Measurements from ENCODE around the gene CMSS1.

CMSS1 gene

DNA sequence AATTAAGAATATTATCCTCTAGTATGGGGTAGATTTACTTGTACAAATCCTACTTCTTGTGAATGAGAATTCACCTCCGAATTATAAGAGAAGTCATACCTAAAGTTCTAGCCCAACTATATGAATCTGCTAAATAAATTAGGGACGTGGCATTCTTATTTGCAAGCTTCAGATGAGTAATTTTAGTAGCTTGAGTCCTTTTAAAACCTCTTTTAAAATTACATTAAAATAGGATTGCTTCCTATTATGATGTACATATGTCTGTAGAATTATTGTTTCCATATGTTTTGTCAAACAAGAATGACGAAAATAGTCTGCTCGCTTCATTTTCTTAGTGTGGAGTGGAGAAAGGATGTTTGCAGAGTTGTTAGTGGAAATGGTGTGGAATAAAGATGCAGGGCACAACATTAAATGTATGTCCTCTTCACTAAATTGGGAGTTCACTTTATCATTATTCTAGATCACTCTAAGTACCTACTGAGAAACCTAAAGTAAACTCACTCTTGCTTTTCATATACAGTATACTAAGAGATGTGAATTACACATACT is 59.4 kb downstream of the CMSS1 start:
- DNase-seq: no peak

- no peak for DNase-seq
Observed at GRCh38 chr3:99878005-99878404, 60.3 kb downstream of the CMSS1 start.

DNA sequence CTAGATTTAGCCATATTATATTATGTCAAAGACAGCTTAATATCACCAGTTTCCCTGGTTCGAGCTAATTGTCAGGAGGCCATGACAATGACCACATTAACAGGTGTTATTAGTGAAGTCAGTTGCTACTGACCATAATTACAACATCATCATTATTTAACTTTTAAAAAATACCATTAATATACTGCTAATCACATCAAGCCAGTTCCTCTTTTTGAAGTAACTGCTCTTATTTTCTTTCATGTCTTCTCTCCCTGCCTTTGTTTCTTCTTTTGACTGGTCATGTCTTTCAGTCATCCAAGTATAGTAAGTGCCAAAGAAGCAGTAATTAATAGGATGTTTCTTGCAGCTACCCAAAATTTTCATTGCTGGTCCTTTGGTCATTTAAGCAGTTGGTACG is 61.6 kb downstream of the CMSS1 start:
- no peak for DNase-seq

DNA sequence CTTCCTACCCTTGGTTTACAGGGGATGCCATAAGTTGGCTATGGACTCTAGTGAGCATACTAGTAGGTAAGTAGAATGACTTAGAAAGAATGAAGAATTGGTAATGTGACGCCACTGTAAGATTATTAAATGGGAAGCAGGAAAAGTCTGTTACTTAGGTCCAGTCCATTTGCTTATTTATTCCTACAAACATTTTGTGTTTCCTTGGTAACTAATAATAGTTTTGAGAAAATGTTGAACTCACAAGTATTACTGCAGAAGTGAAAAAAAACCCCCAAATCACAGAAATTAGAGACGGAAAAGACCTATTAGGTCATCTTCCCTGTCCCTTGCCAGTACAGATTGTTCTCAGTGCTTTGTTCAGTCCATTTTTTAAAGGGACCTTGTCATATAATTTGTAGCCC is 63.5 kb downstream of the CMSS1 start:
- no peak for DNase-seq

DNA sequence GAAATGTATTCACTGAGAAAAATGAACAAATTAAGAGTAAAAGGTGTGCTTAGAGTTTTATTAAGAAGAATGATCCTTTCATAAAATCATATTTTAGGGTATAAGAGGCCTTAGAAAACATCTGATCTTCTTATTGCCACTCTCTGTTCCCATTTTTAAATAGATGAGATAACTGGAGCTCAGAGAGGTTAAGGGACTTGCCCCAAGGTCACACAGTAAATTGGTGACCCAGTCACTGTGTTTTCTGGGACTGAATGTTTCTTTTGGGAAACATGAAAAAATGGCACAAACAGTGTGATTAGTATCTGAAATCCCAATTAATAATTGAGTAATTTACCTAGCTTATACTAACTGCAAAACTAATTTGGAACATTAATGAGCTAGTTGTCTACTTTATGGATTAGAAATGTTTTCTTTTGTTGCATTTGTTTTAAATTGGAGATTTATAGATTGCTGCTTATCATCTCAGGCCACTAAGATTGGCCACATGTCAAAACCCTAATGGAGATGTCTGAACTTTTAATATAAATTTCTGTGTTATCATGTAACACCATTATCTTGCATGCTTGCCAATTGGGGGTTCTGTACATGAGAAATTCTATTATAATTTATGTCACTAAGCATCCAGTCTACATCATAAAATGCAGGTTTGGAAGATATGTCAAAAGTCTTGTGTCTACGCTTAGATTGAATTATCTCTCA is 64.9 kb downstream of the CMSS1 start:
- DNase-seq: no peak

DNA sequence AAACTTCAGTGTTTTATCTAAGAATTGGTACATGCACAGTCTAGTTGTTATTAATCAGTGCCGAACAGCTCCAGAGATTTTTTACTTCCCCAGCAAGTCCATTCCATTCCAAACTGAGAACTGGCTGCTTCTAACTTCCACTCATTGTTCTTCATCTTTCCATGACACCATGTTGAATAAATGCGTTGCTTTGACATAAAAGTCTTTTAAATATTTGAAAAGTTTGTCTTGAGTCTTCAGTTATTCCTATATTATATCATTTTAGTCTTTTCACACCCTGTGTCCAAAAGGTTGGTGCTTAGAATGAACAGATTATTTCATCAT is 65.4 kb downstream of the CMSS1 start:
- DNase-seq: no peak

- DNase-seq: no peak
Observed at GRCh38 chr3:99883693-99884092, 66.0 kb downstream of the CMSS1 start.

DNA sequence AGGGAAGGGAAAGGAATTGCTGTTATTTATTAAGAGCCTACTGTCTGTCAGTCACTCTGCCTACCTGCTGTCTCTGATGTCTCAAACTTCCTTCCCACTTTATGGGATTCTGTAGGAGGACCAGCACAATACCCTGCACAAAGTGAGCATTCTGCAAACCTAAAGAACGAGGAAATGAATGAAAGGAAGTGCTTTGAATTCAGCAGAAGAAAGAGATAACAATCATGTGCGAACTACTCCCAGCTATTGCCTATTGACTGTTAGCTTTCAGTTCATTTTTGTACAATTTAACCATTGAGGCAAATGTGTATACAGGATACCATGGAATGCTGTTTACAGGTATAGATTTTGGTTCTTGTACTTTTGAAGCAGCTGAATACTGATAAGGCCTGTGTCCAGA is 66.8 kb downstream of the CMSS1 start:
- DNase-seq: no peak

DNA sequence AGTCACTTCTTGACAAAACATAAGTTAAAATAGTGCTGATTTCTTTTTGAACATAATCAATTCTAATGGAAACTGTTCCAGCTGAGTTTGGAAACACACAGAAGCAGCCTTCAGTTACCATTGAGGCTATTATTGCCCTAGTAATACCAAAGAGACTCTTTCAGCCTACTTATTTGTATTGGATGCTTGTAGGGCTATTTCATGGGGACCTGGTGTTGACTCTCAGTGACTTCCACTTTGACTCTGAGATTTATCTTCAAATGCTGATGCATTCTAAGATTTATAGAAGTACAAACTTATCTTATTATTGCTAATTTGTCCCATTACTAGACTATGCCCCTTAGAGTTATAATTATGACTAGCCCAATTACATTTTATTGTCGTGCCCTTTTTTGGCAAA is 67.4 kb downstream of the CMSS1 start:
- DNase-seq: no peak

- no peak for DNase-seq
Observed at GRCh38 chr3:99885851-99886250, 68.2 kb downstream of the CMSS1 start.

DNA sequence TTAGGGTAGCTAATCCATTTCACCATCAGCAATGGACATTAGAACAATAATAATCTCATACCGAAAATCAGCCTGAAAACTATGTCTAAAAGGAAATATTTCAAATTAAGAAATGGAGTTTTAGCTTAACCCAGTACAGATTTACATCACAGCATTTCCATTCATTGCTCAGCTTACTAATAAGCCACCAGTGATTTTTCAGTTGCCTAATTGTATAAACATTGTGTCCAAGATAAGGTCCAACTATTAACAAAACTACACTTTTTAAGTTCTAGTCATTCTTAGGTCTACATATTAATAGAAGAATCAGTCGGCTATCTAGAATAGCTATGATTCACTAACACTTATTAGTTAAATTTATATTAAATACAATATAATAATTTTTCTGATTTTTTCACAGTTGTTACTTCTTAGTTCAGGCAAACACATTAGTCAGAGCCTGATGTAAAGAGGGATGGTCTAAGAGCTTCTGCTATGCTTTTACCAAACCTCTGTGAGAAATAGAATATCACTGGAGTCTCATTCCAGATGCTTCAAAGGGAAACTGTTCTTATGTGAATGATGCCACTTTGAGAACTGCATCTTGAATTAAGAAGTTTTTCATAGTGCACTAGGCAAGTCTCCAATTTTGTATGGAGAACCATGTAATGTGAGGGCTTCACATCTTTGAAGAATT is 74.1 kb downstream of the CMSS1 start:
- DNase-seq: no peak

- DNase-seq: no peak
Observed at GRCh38 chr3:99892332-99892731, 74.7 kb downstream of the CMSS1 start.

DNA sequence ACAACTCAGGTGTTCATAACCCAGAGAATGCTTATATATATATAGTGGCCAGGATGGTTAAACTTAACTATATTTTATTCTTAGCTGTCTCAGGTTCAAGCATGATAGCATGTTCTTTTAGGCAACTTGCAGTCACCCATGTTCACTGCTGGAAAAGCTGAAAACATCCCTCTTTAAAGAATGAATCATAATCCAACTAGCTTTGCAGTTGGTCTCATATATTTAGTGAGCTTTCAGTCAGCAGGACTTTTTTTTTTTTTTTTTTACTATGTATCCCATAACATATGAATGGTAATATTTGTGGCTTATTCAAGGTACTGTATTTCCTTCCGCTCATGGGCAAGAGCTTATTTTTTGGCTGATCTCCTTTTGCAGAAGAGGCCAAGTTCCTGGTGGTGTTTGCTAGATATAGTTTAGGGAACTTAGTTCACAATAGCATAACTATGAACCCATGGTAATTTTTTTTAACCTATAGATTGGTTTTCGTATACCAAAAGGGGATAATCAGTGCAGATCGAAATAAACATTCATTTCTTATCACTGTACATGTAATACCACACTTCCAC is 77.6 kb downstream of the CMSS1 start:
- no peak for DNase-seq

- DNase-seq: no peak
Observed at GRCh38 chr3:99895703-99896441, 78.2 kb downstream of the CMSS1 start.

DNA sequence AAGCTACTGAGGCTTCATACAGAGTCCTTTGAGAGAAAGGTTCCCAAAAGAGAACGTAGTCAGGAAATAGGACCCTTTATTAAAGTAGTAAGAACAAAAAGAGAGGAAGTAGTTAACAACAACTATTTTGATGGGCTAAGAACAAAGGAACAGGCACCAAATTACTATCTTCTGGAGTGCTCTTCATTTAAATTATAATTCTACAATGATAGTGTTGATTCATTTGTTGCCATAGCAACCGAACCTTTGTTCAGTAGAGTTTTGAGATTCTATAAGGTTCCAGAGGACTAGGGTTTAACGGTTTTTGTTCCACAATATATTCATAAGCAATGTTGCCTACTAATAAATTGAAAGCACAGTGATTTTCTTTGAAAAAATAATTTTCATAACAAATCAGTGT is 78.8 kb downstream of the CMSS1 start:
- no peak for DNase-seq

GRCh38 chr3:99899603-99900002 is 81.9 kb downstream of the CMSS1 start:
- DNase-seq: no peak

DNA sequence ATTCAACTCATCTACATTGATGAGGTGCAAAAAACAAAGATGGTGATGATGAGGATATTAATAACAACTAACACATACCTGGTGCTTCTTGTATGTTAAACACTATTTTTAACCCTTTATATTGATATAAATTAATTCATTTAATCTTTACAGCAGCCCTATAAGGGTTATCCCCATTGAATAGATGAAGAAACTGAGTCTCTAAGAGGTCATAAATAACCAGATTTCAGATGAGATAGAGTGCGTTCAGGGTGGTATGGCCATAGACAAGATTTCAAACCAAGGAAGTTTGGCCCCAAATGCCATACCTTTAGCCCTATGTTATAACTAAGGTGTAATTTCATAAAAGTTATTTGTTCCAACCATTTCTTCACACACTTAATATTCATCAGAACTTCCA is 82.6 kb downstream of the CMSS1 start:
- no peak for DNase-seq

DNA sequence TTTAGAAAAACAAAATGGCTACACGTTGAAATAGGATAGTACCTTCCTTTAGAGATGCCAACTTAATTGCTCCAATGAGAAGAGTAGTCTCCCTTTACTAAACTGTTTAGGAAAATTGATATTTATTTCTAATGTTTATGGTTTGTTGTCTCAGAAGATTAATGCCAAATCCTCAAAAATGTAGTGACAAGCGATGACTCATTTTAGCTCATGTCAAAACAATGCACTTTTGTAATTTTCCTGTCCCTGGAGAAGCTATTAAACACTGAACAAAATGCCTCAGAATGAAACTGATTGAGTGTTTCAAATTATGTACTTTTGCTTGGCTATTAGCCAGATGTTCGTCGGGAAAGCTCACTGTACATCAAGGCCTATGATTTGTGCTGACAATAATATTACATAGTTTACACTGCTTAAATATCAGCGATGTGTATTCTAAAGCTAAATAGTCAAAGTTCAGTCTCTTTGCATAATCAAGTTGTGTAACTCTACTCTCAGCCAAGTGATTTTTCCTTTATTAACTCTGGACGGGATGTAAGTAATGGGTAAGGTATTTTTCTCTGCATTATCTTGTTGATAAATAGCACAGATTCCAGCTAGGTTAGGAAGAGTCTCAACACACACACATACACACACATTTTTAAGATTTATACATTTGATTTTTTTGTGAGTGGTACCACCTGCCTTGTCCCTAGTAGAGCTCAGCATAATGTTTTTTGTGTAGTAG is 83.7 kb downstream of the CMSS1 start:
- DNase-seq: no peak

GRCh38 chr3:99902091-99902490 is 84.4 kb downstream of the CMSS1 start:
- DNase-seq: no peak

DNA sequence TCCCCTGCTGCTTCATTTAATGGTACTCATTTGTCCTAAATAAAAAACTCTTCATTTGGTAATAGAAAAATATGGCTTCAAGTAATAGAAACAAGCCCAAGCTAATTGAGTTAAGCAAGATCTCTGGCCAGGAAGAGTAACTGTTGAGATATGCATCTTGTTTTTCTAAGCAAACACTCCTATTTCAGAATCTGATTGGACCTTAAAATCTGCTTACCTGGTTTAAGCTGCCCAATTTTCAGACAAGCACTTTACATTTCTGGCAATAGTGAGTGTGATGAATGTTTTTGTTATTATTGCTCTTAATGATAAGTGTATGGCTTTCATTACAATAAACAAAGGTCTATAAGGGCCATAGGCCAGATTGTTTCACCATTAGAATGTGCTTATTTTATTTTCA is 86.2 kb downstream of the CMSS1 start:
- DNase-seq: no peak

DNA sequence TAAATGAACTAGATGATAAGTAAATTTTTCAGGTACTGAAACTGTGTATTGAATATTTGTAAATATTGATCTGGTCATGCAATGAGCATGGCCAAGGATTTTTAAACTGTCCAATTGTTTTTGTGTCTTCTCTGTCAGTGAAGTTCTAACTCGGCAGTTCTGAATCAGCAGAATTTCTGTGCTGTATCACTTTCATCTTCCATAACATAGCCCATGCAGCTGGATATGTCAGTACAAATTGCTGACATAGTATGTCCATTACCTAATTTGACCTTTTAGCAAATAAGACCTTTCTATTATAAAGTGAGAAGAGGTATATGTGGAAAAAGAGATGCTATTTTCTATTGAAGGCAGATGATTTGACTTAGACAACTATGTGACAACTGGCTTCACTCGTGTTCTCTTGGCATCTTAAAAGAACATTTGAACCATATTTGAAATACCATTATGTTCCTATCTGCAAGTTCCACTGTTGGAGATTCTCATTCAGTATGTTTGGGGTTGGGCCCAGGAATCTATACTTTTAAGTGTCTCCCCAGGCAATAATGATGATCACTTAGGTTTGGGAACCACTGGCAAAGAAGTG is 90.4 kb downstream of the CMSS1 start:
- DNase-seq: no peak

DNA sequence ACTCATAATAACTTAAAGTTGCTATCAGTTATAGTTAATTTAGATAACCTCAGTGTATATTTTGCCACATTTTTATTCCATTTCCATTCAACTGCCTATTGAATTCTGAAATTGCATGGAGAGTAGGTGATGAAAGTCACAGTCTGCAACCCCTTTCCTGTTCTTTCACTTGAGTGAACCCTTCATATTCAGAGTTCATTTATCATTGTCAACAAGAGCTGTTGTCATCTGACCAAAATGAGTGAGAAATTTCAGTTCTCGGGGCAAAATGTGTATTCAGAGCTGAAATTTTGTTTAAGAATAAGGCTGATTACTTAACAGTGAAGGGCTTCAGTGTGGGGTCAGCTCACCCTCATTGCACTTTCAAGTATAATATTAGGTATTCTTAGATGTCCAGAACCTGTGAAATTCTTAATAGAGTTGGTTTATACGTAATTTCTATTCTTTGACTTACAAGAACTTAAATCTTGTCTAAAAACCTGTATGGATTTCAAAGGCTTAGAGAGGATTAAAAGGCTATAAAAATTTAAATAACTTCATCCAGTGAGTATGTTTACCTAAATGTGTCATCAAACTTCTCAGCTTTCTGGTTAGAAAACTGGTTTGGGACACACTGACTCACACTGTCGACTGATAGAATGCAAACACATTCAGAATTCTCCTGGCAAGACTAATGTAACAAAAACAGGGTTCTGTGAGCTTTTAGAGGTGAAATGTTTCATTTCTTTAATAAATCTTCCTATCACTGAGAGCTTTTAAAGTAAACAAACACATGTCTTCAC is 92.2 kb downstream of the CMSS1 start:
- DNase-seq: no peak

Data from activated T-cell treated with anti-CD3 and anti-CD28 coated beads, Interleukin-2, amount 50 U/mL, for 1 hour (primary cell).